Panc1 (cell line): Measurements from ENCODE around the gene OAS3. TPM values are rescaled to one million over a fixed set of nuclear protein-coding genes. Genes with fewer than 3 reads are reported as not detected.

Experiments used
- ATAC-seq: fragments of 200-7000 bp; cut with Tn5 transposase; 2 replicates; pipeline ENCODE4 v1.9.1; 2020; ENCODE audit warnings: mild to moderate bottlenecking, moderate library complexity
- BruUV-seq: library from RNA; stranded (reverse); fragments of 400-500 nt; replicated peaks from 2 replicates; lab custom pipeline; 2021; lab: Mats Ljungman, UMichigan
- CTCF ChIA-PET: fragments of 300-600 bp; sonication (Branson Sonifier 250); formaldehyde crosslinking; loops from one replicate; lab custom pipeline; 2022; ENCODE audit warnings: antibody characterized with exemption; lab: Charles Lee
- POLR2A ChIA-PET: fragments of 300-600 bp; sonication (Branson Sonifier 250); formaldehyde crosslinking; loops from one replicate; lab custom pipeline; 2022; ENCODE audit warnings: antibody characterized with exemption; lab: Charles Lee
- DNase-seq: peaks from one replicate; pipeline ENCODE4 v3.0.0-alpha.2; 2010; ENCODE audit warnings: low read depth, low spot score
- H3K27ac ChIP-seq: 2 replicates; pipeline ENCODE4 v1.5.1; 2011; ENCODE audit warnings: mild to moderate bottlenecking, low read length, inconsistent platforms
- H3K27me3 ChIP-seq: fragments of 200-500 bp; sonication (Bioruptor generic); 2 replicates; pipeline ENCODE4 v1.6.0; 2014; ENCODE audit warnings: low read length, inconsistent platforms; ENCODE audit not compliant: control insufficient read depth, insufficient read depth
- H3K36me3 ChIP-seq: fragments of 200-500 bp; sonication (Bioruptor generic); 2 replicates; pipeline ENCODE4 v1.5.1; 2014; ENCODE audit warnings: inconsistent platforms, mild to moderate bottlenecking, low read length, moderate library complexity; ENCODE audit not compliant: control insufficient read depth, insufficient read depth
- H3K4me1 ChIP-seq: 2 replicates; pipeline ENCODE4 v1.5.1; 2011; ENCODE audit warnings: inconsistent platforms, mild to moderate bottlenecking, low read length, moderate library complexity; ENCODE audit not compliant: control insufficient read depth, insufficient read depth
- H3K4me3 ChIP-seq, 2 experiments: 2 replicates each; pipeline ENCODE4 v1.5.1; 2011 to 2012; ENCODE audit warnings: low read depth in 2 of 2, low read length in 2 of 2, mild to moderate bottlenecking in 2 of 2, inconsistent platforms in 1 of 2, moderate library complexity in 1 of 2
- H3K9me3 ChIP-seq: fragments of 200-500 bp; sonication (Bioruptor generic); 2 replicates; pipeline ENCODE4 v1.5.1; 2014; ENCODE audit warnings: low read depth, mild to moderate bottlenecking, inconsistent platforms, low read length, moderate library complexity; ENCODE audit not compliant: control insufficient read depth, insufficient read depth
- CTCF ChIP-seq: fragments of 450-650 bp; IDR thresholded peaks from 2 replicates; pipeline ENCODE4 v1.5.1; 2017; ENCODE audit warnings: mild to moderate bottlenecking
- POLR2AphosphoS5 ChIP-seq: IDR thresholded peaks from 2 replicates; pipeline ENCODE4 v1.6.1; 2012; ENCODE audit warnings: mild to moderate bottlenecking, low read depth, low read length, moderate library complexity
- REST ChIP-seq, 2 experiments: IDR thresholded peaks; 2 replicates each; pipeline ENCODE4 v1.6.1; 2011 to 2012; ENCODE audit warnings: low read depth in 2 of 2, control low read depth in 1 of 2, low read length in 1 of 2, mild to moderate bottlenecking in 1 of 2, moderate library complexity in 1 of 2; ENCODE audit not compliant: insufficient read depth in 1 of 2
- SIN3A ChIP-seq: IDR thresholded peaks from 2 replicates; pipeline ENCODE4 v1.6.1; 2012; ENCODE audit warnings: low read depth, mild to moderate bottlenecking, low read length, moderate library complexity, borderline replicate concordance; ENCODE audit not compliant: insufficient read depth
- TCF7L2 ChIP-seq: IDR thresholded peaks from 2 replicates; pipeline ENCODE4 v1.6.1; 2011; ENCODE audit warnings: mild to moderate bottlenecking, low read depth, low read length, inconsistent platforms
- in situ Hi-C: cut with HindIII; loops from 2 replicates; pipeline ENCODE4 v1.10.0; 2016; ENCODE audit warnings: low sequenced_read_pairs, low pct_unique_long_range_greater_than_20kb
- intact Hi-C: fragments of 100-400 bp; cut with micrococcal nuclease; formaldehyde crosslinking; loops from one replicate; pipeline ENCODE4 v1.10.0; 2022; ENCODE audit not compliant: unreplicated experiment
- total RNA-seq: library from RNA; stranded (reverse); gene quantifications from one replicate; pipeline ENCODE4 v1.2.1, GENCODE V29; 2021; ENCODE audit not compliant: unreplicated experiment

The OAS3 gene
- total RNA-seq, 1 experiment from 2014 or later: 33.3 TPM

GRCh38 chr12:112971248-112971647 is 33.0 kb downstream of the OAS3 start:
- in situ Hi-C loops: no loop called here
- Histone ChIP-seq H3K27me3 (no peaks in the 10 kb centered on the region), H3K4me3 (no peak overlapping the region), H3K36me3 (no peaks in the 10 kb centered on the region), H3K27ac (no peak overlapping the region), H3K9me3 (no peaks in the 10 kb centered on the region), H3K4me1 (no peaks in the 10 kb centered on the region)
- ChIA-PET CTCF (no interaction called here), POLR2A (no interaction called here)
- DNase-seq (no peak), ATAC-seq (no peak)
- TF ChIP-seq SIN3A (no peak), TCF7L2 (no peak), POLR2AphosphoS5 (no peak), REST (IDR thresholded peaks at IDR 0.05; ENCODE audit: insufficient read depth in 1 of 2, low read depth in 2 of 2, low read length in 1 of 2) (no peak), CTCF (no peak)
- intact Hi-C loops: no loop called here
- BruUV-seq: TSS peak; percentile 45

GRCh38 chr12:112973011-112973735 is 34.9 kb downstream of the OAS3 start:
- H3K4me3 ChIP-seq: no peak overlapping the region
- POLR2A ChIA-PET: no interaction called here
- H3K4me1 ChIP-seq: no peaks in the 10 kb centered on the region
- no peak for TF ChIP-seq CTCF
- DNase-seq (no peak), ATAC-seq (no peak)
- no peaks in the 10 kb centered on the region for H3K27me3 ChIP-seq
- BruUV-seq: no TSS peak
- in situ Hi-C loops: no loop called here
- CTCF ChIA-PET: no interaction called here
- intact Hi-C loops: no loop called here
- H3K27ac ChIP-seq: no peak overlapping the region
- no peaks in the 10 kb centered on the region for H3K36me3 ChIP-seq
- H3K9me3 ChIP-seq: no peaks in the 10 kb centered on the region
